Measurements from ENCODE around the gene NYAP2.
A peak's percentile ranks its signal among the peaks of the same experiment; 100 is the strongest.

Gene NYAP2

DNA sequence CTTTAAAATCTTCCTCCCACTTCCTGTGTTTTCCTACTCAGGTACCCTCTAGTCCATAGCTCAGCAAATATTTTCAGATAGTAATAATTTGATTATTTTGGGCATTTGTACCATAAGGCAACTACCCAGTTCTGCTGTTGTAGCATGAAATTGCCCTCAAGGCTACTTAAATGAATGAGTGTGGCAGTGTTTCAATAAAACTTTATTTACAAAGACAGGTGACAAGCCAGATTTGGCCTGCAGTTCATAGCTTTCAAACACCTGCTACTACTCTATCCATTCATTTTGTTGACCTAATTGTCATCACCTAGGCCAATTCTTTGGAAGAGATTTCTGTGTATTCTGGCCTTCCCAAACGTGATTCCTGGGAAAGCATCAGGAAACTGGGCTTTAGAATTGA, 28.9 kb downstream of the NYAP2 start:
- DNase-seq (ENCODE audit: low read depth, low spot score) = no peak

- no peak for DNase-seq (ENCODE audit: low read depth, low spot score)
Observed at GRCh38 chr2:225429717-225430116, 30.2 kb downstream of the NYAP2 start.

GRCh38 chr2:225431105-225431863, 31.8 kb downstream of the NYAP2 start:
- DNase-seq (ENCODE audit: low read depth, low spot score) = no peak

- DNase-seq (ENCODE audit: low read depth, low spot score) = peak; percentile 12
Observed at GRCh38 chr2:225434014-225434413, 34.5 kb downstream of the NYAP2 start.

- no peak for DNase-seq (ENCODE audit: low read depth, low spot score)
Observed at GRCh38 chr2:225437319-225437718, 37.8 kb downstream of the NYAP2 start.

GRCh38 chr2:225438248-225438647, 38.7 kb downstream of the NYAP2 start:
- no peak for DNase-seq (ENCODE audit: low read depth, low spot score)

DNA sequence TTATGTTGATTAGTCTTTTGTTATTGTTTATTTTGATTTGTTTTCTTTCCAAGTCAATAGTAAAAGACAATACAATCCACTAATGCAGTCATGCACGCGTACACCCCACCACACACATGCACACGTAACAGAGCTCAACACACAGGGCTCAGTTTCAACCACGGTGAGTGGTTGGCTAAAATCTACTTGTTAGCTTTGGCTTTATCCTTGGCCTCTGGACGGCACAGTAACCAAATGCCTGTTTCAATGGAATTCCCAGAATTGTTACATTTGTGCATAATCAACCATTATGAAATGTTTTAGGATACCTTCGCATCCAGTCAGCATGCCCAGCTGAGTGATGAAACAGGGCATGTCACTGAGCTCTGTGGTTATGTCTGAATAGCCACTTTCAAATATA, 53.2 kb downstream of the NYAP2 start:
- no peak for DNase-seq (ENCODE audit: low read depth, low spot score)

GRCh38 chr2:225454412-225454811, 54.9 kb downstream of the NYAP2 start:
- no peak for DNase-seq (ENCODE audit: low read depth, low spot score)

GRCh38 chr2:225456619-225457260, 57.2 kb downstream of the NYAP2 start:
- DNase-seq (ENCODE audit: low read depth, low spot score) = no peak

GRCh38 chr2:225457482-225457881, 58.0 kb downstream of the NYAP2 start:
- no peak for DNase-seq (ENCODE audit: low read depth, low spot score)

GRCh38 chr2:225458431-225459117, 59.1 kb downstream of the NYAP2 start:
- DNase-seq (ENCODE audit: low read depth, low spot score) = no peak

DNA sequence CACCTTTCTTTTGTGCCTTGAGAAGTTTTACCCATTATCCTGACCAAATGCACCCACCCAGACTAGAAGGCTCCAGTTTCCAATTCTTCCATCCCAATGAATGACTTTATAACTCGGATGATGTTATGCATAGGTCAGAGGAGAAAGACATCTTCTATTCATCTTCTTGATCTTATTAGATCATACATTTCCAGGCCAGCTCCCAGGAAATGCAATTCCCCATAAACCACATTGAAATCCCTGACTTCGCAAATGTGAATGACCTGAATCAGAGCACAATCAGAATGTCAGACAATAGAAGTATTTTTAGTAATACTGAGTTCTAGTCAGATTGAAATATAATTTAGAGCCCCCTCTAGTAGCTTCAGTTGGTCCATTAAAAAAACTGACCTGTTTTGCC, 62.9 kb downstream of the NYAP2 start:
- no peak for DNase-seq (ENCODE audit: low read depth, low spot score)

GRCh38 chr2:225462945-225463344, 63.4 kb downstream of the NYAP2 start:
- no peak for DNase-seq (ENCODE audit: low read depth, low spot score)

DNA sequence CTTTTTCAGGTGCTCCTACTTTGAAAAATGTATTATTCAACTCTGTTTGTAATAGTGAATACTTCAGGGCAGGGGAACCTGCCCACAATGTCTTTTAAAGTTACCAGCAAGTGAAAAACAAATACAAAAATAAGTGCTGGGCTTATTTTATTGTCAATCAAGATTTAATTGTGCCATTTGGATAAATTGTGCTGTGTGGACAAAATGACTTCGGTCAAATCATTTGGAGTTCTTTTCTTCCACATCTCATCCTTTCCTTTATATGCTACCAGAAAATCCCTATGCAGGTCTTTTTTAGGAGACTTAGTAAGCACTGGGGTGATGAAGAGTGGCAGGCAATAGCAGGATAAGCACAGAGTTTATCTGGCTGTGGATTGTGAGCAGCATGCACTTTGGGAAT, 63.9 kb downstream of the NYAP2 start:
- no peak for DNase-seq (ENCODE audit: low read depth, low spot score)

DNA sequence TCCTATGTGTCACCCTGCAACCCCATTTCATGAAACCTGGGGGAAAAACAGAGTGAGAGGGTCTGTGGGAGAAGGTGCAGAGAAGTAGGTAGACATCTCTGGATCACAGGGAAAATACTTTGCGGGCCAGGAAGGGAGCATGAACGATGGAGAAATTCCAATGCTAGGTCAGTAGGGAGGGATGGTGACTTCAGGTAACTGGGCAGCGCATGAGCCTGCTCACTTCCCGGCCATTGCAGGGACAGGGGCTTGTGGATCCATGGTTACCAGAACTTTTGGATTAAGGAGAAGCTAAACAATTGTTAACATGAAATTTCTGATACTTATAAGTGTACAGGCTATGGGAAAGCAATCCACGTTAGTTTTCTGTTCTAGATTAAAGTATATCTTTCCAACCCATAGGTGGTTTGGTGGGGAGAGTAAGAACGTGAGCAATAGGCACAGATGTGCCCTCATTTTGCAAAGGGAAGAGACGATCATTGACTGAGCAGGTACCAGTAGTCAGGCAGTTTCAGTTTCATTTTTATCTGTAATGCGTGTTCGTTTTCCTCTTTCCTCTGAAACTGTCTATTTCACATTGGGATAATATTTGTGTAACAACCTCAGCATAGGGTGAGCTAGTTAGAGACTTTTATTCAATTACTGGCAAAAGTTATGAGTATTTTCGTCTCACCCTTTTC, 65.0 kb downstream of the NYAP2 start:
- no peak for DNase-seq (ENCODE audit: low read depth, low spot score)

DNA sequence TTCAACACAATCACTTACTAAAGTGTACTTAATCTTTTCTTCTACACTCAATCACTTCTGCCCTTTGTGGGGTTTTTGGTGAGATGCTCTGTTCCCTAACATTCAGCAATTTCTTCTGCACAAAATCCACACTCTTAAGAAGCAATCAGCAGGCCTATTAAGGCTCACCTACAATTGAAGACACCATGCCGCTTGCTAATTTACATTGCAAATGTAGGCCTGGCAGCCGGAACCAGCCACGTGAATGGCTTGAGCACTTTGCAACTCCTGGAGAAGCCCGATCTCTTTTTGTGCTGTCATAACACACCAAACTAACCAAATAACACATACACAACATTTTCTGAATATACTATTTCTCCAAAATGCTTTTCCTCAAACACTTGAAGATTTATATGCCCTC, 66.3 kb downstream of the NYAP2 start:
- DNase-seq (ENCODE audit: low read depth, low spot score) = peak; percentile 48

- DNase-seq (ENCODE audit: low read depth, low spot score) = no peak
Observed at GRCh38 chr2:225466891-225467604, 67.5 kb downstream of the NYAP2 start.

DNA sequence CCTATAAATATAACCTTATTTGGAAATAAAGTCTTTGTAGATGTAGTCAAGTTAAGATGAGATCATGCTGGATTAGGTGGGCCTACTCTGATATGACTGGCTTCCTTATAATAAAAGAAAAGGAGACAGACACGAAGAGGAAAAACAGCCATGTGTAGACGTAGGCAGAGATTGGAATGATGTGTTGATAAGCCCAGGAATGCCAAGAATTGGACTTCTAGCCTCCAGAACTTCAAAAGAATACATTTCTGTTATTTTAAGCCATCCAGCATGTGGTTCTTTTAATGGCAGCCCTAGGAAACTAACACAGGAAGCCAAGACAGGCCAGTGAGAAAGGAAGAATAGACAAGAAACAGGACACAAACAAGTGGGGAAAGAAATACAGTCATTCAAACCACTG, 68.6 kb downstream of the NYAP2 start:
- no peak for DNase-seq (ENCODE audit: low read depth, low spot score)

GRCh38 chr2:225471039-225471438, 71.5 kb downstream of the NYAP2 start:
- DNase-seq (ENCODE audit: low read depth, low spot score) = no peak

DNA sequence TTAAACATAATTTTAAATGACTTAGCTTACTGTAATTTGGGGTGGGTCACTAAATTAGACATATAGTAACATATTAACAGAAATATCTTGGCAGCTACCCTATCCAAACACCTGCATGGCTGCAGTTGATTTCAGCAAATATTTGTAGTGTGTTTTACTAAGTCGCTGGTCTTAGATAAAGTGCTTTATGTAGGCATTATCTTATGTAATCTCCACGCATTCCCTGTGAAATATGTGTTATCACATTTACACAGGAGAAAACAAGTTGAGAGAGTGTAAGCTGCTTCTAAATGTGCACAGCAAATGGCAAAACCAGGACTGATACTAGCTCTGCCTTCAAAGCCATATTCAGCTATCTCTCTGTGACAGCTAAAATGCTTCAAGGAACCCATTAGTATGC, 72.0 kb downstream of the NYAP2 start:
- no peak for DNase-seq (ENCODE audit: low read depth, low spot score)

DNA sequence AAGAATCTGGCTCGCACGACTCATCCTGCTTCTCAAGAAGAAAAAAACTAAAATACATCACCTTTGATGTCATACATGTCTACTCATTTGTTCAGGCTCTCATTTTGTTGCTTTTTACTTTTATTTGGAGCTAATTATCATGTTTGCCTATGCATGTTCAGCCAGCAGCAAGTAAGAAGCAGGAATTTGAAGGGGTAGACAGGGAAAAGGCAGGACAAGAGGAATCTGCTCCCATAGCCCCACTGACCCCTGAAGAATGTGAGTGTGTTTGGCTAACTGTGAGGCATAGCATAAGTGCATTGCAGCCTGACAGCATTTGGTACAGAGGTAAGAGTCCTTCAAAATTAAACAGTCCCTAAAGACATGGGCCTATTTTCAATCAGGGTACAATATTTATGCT, 72.7 kb downstream of the NYAP2 start:
- DNase-seq (ENCODE audit: low read depth, low spot score) = peak; percentile 7

DNA sequence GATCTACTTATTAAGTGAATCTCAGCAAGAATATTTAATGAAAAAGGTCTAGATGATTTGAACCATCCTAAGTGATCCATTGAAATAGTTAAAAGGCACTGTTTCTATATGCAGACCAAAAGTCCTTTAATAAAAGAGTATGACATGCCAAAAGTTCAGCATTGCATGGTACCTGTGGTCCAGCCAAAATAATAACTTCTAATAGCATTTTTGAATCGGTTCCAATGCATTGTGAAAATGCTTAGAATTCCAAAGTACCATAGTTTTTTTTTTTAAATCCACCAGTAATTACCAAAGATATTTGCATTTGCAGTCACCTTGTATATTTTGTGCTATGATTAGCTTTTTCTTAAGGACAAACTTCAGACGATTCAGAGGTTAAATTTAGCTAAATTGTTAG, 79.9 kb downstream of the NYAP2 start:
- no peak for DNase-seq (ENCODE audit: low read depth, low spot score)

All from ELF-1 (cell line).